GM23248 (cell line): ENCODE measurements around the gene CERS5.

Experiments
- EZH2 ChIP-seq: fragments of 200-600 bp; sonication (generic); IDR thresholded peaks from 2 replicates; pipeline ENCODE4 v1.6.1; 2018; ENCODE audit warnings: antibody characterized with exemption, mild to moderate bottlenecking; ENCODE audit not compliant: insufficient read depth, poor library complexity, severe bottlenecking
- EZH2phosphoT487 ChIP-seq: fragments of 200-600 bp; sonication (generic); IDR thresholded peaks from 2 replicates; pipeline ENCODE4 v1.6.1; 2018; ENCODE audit warnings: antibody characterized with exemption, moderate library complexity, mild to moderate bottlenecking, low read depth; ENCODE audit not compliant: insufficient read depth

DNA sequence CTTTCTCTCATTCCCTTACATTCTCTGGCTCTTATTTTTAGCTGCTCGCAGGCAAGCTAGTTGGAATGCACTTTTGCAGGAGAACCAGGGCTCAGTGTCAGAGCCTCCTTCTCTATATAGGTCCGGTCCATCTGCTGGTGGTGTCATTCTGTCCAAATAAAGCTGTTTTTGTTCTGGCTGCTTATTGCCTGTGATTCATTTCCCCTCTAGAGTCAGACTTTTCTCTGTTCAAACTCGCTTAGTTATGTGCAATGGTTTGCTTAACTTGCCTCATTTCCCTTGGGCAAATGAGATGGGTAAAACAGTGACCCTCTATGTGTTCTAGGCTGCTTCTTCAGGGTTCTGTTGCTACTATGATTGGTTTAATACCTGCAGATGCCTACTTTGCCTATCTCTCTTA is 79.2 kb downstream of the CERS5 start:
- no peak for TF ChIP-seq EZH2
- no peak for TF ChIP-seq EZH2phosphoT487
